GM06990 (cell line): ENCODE measurements around the gene NMRK2.

Experiments
- DNase-seq: peaks from one replicate; pipeline ENCODE4 v3.0.0-alpha.2; 2011; ENCODE audit not compliant: insufficient read length; ENCODE audit errors: extremely low read depth
- H3K27me3 ChIP-seq: replicated peaks from 2 replicates; pipeline ENCODE4 v1.6.0; 2011; ENCODE audit warnings: low read length; ENCODE audit not compliant: control insufficient read depth, insufficient read depth
- H3K36me3 ChIP-seq: 2 replicates; pipeline ENCODE4 v1.5.1; 2011; ENCODE audit warnings: low read length; ENCODE audit not compliant: control insufficient read depth, insufficient read depth
- H3K4me3 ChIP-seq: replicated peaks from 2 replicates; pipeline ENCODE4 v1.5.1; 2011; ENCODE audit warnings: low read depth, mild to moderate bottlenecking, control low read depth, low read length
- CTCF ChIP-seq: IDR thresholded peaks from 2 replicates; pipeline ENCODE4 v1.5.1; 2011; ENCODE audit warnings: low read length, control low read depth, mild to moderate bottlenecking, inconsistent platforms; ENCODE audit not compliant: insufficient read depth, poor library complexity, severe bottlenecking

NMRK2 gene

GRCh38 chr19:3968556-3969434 is 35.9 kb downstream of the NMRK2 start:
- Histone ChIP-seq H3K4me3 (no peak overlapping the region; the same call in 1 of the 2 replicates), H3K27me3 (no peaks in the 10 kb centered on the region), H3K36me3 (peaks cover 17% of the 10 kb centered on the region)
- TF ChIP-seq CTCF: no peak
- DNase-seq: no peak

- H3K36me3 ChIP-seq: peaks cover 13% of the 10 kb centered on the region
- no peak for DNase-seq
- no peak for TF ChIP-seq CTCF
Measured at GRCh38 chr19:3969435-3970312, 36.8 kb downstream of the NMRK2 start.

GRCh38 chr19:3970313-3970807 is 37.5 kb downstream of the NMRK2 start:
- Histone ChIP-seq H3K36me3 (peaks cover 16% of the 10 kb centered on the region), H3K4me3 (peak overlapping the region; percentile 98), H3K27me3 (no peaks in the 10 kb centered on the region)
- no peak for DNase-seq
- TF ChIP-seq CTCF: no peak

More at GRCh38 chr19:3969435-3970312, 36.8 kb downstream of the NMRK2 start:
- Histone ChIP-seq H3K4me3 (peak overlapping the region; percentile 98), H3K27me3 (no peaks in the 10 kb centered on the region)

- Histone ChIP-seq H3K4me3 (peak within 1 kb of the TSS; percentile 98), H3K27me3 (no peaks in the 10 kb centered on the region), H3K36me3 (peaks cover 18% of the 10 kb centered on the region)
- peak; percentile 97 for DNase-seq
- no peak for TF ChIP-seq CTCF
Measured at GRCh38 chr19:3970808-3971598, 38.1 kb downstream of the NMRK2 start, which contains the start of gene DAPK3. DAPK3 (minus strand) TSS chr19:3971099; CDS start chr19:3969735, 1,364 bp downstream.

GRCh38 chr19:3975144-3975543 is 42.3 kb downstream of the NMRK2 start:
- H3K36me3 ChIP-seq: peaks cover 44% of the 10 kb centered on the region
- H3K4me3 ChIP-seq: no peak overlapping the region
- no peak for TF ChIP-seq CTCF
- DNase-seq: no peak
- no peaks in the 10 kb centered on the region for H3K27me3 ChIP-seq
